GM12874 (cell line): ENCODE data around the gene MGAT4D.

Experiments used
- CTCF ChIP-seq: IDR thresholded peaks from 2 replicates; pipeline ENCODE4 v1.5.1; 2011; ENCODE audit warnings: low read depth, mild to moderate bottlenecking, control low read depth, low read length, moderate library complexity; ENCODE audit not compliant: insufficient read depth

MGAT4D gene

GRCh38 chr4:140504261-140504660, 6.2 kb upstream of the MGAT4D start:
- no peak for TF ChIP-seq CTCF

GRCh38 chr4:140499391-140499790, 1.3 kb upstream of the MGAT4D start:
- no peak for TF ChIP-seq CTCF

- no peak for TF ChIP-seq CTCF
These were observed 717 bp downstream of the MGAT4D start for GRCh38 chr4:140497405-140497746.

- TF ChIP-seq CTCF = no peak
These were observed 12.2 kb downstream of the MGAT4D start for GRCh38 chr4:140485939-140486338.

GRCh38 chr4:140483445-140483844, 14.6 kb downstream of the MGAT4D start:
- TF ChIP-seq CTCF = no peak

- TF ChIP-seq CTCF = no peak
These were observed 25.9 kb downstream of the MGAT4D start for GRCh38 chr4:140472156-140472555.

GRCh38 chr4:140469791-140470733, 28.0 kb downstream of the MGAT4D start:
- no peak for TF ChIP-seq CTCF
